ENCODE results near the gene PISD. TPM values are rescaled to one million over a fixed set of nuclear protein-coding genes. Genes with fewer than 3 reads are reported as not detected.

Gene PISD
- total RNA-seq, 1 donor = 25.5 TPM

DNA sequence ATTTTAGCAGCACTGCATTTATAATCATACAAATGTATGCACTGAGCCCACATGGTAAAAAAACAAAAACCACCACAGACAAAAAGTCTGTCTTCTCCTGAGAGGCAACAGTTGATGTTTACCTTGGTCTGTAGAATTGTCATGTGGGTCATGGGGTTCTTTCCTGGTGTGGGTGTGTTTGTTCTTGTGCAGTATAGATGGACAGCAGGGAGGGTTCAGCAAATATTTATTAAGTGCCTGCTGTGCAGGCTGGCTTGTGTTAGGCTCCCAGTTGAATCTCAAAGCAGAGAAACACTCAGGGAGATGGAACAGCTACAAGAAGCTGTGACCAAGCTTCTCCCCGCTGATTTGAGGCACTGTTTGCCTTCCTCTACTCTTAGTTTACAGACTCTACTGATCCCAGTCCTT lies 82.2 kb downstream of the PISD start:
- no peak overlapping the region for H3K4me3 ChIP-seq (ENCODE audit: low read depth, low read length)
- TF ChIP-seq, protein P1, sequence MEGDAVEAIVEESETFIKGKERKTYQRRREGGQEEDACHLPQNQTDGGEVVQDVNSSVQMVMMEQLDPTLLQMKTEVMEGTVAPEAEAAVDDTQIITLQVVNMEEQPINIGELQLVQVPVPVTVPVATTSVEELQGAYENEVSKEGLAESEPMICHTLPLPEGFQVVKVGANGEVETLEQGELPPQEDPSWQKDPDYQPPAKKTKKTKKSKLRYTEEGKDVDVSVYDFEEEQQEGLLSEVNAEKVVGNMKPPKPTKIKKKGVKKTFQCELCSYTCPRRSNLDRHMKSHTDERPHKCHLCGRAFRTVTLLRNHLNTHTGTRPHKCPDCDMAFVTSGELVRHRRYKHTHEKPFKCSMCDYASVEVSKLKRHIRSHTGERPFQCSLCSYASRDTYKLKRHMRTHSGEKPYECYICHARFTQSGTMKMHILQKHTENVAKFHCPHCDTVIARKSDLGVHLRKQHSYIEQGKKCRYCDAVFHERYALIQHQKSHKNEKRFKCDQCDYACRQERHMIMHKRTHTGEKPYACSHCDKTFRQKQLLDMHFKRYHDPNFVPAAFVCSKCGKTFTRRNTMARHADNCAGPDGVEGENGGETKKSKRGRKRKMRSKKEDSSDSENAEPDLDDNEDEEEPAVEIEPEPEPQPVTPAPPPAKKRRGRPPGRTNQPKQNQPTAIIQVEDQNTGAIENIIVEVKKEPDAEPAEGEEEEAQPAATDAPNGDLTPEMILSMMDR (IDR thresholded peaks at IDR 0.05; ENCODE audit: insufficient read depth, low read length) = no peak
- no peak for DNase-seq (ENCODE audit: low read depth)

DNA sequence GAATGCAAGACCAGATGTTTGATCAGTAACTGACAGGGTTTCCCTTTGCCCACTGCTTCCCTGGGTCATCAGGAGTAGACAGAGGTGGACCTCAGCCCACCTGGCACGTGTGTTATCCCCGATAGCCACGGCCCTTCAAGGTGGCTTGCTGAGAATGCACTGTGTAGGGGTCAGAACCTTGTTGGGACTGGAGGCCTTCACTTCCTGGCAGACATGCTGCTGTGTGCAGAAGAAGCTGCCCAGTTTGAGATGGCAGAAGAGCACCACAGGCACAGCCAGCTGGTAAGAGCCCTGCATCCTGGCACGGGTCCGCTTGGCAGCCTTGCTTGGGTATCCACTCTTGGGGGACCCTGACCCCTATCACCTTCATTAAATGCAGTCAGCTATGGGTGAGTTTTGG lies 83.8 kb downstream of the PISD start:
- no peak for DNase-seq (ENCODE audit: low read depth)
- no peak overlapping the region for H3K4me3 ChIP-seq (ENCODE audit: low read depth, low read length)
- TF ChIP-seq, protein P1 (IDR thresholded peaks at IDR 0.05; ENCODE audit: insufficient read depth, low read length) = no peak

DNA sequence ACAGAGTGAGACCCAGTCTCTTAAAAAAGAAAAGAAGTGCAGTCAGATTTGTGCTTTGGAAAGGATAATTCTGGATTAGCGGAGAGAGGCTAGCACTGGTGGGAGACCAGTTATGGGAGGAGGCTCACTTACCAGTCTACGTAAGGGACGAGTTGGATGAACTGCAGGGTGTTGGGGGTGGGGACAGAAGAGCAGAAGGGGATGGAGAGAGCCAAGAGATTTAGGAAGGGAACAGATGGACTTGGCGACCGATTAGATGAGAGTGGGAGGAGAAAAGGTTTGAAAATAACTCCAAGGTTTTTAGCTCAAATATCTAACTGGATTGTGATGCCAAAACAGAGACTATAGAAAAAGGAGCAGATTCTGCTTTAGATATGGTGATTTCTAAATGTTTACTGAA lies 84.3 kb downstream of the PISD start:
- H3K4me3 ChIP-seq (ENCODE audit: low read depth, low read length) = no peak overlapping the region
- TF ChIP-seq, protein P1 (IDR thresholded peaks at IDR 0.05; ENCODE audit: insufficient read depth, low read length) = no peak
- no peak for DNase-seq (ENCODE audit: low read depth)

DNA sequence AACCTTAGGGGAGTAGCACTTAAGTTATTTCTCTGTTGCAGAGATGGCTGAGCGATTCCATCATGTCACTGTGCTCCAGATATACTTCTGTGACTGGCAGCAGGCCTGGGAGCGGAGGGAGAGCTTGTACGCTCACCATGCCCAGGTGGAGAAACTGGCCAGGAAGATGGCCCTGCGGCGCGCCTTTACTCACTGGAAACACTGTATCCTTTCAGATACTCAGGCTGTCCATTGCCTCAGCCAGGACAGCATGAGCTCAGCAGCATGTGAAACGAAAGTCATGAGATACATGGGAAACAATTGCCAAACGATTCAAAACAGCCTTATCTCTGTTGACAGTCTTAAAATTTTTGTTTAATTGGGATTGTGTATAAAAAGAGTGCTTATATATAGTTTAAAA lies 86.8 kb downstream of the PISD start:
- TF ChIP-seq, protein P1 (IDR thresholded peaks at IDR 0.05; ENCODE audit: insufficient read depth, low read length) = no peak
- no peak for DNase-seq (ENCODE audit: low read depth)
- no peak overlapping the region for H3K4me3 ChIP-seq (ENCODE audit: low read depth, low read length)

DNA sequence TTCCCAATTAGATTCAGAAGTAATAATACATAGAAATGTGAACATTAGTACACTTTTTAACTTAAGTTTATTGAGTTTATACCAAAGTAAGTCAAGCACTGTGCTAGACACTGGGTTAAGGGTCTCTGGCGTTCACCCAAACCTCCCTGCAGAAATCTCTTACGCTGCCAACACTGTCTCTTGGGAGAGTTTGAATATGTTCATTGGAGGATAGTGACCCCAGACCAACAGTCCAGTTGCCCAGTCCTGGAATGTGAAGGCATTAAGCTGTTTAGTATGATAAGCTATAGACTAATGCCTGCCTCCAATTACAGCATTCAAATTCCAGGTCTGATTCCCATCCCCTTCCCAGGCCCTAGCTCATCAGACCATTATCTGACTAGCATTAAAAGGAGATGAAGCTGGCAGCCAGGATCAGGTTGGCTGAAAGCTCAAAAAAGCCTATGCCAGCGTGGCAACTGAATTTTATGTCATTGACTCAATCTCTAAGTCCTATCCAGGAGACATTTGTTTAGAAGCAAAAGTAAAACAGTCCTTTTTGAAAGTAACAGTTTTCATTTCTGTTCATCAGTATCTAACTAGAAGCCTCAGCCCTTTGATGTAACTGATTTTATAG lies 87.9 kb downstream of the PISD start:
- TF ChIP-seq, protein P1 (IDR thresholded peaks at IDR 0.05; ENCODE audit: insufficient read depth, low read length) = no peak
- DNase-seq (ENCODE audit: low read depth) = no peak
- no peak overlapping the region for H3K4me3 ChIP-seq (ENCODE audit: low read depth, low read length)

DNA sequence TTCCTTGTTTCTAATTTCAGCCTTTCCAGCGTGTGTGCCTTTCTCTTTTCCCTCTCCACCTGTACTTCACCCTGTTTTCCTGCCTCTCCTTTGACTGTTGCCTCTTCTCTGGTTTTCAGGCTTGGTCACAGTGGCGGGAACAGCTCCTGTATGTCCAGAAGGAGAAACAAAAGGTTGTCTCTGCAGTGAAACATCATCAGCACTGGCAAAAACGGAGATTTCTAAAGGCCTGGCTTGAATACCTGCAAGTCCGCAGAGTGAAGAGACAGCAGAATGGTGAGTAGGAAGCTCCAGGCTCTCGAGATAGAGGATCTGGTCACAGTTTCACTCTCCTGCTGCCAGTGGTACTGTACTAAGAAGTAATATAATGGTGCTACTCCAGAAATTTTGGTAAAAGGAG lies 89.1 kb downstream of the PISD start:
- TF ChIP-seq, protein P1 (IDR thresholded peaks at IDR 0.05; ENCODE audit: insufficient read depth, low read length) = no peak
- DNase-seq (ENCODE audit: low read depth) = no peak
- H3K4me3 ChIP-seq (ENCODE audit: low read depth, low read length) = no peak overlapping the region

DNA sequence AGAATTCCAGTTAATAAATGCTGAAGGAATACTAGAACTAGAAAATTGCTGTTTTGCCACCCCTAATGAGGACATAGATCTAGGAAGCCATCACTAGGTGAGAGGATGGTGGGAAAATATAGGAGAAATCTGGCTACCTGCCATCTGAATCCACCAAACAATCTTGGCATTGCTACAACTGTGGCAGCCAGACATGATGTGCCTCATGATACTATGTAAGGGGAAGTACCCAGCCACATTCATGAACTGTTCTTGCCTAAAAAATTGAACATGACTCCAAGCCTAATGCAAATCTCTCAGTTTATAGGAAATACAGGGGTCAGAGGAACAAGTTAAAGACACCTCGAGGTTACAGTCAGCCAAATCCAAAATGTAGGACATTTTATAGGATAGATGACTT lies 92.9 kb downstream of the PISD start:
- no peak for DNase-seq (ENCODE audit: low read depth)
- TF ChIP-seq, protein P1 (IDR thresholded peaks at IDR 0.05; ENCODE audit: insufficient read depth, low read length) = no peak
- H3K4me3 ChIP-seq (ENCODE audit: low read depth, low read length) = no peak overlapping the region

Measured in fibroblast of the aortic adventitia (primary cell).